ENCODE results near the gene CEACAM16.
A peak's percentile ranks its signal among the peaks of the same experiment; 100 is the strongest.
"Not testable (repeated sequence)": the region's sequence is repeated elsewhere in the genome, so short reads cannot be mapped to it uniquely, and the experiment has no call there.

CEACAM16 gene

DNA sequence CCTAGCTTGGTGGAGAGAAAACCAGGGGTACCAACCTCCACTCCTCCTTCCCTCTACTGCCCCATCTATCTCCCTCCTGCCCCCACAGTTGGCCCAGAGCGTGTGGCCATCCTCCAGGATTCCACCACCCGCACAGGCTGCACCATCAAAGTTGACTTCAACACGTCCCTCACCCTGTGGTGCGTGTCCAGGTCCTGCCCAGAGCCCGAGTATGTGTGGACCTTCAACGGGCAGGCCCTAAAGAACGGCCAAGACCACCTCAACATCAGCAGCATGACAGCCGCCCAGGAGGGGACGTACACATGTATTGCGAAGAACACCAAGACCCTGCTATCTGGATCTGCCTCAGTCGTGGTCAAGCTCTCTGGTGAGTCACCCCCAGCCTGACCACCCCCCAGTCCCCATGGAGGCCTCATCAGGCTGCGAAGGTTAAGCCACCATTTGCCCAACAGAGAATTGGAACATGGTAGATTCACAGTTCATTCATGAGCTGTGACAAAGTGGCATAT lies 6.6 kb downstream of the CEACAM16 start:
- DNase-seq, result no peak

DNA sequence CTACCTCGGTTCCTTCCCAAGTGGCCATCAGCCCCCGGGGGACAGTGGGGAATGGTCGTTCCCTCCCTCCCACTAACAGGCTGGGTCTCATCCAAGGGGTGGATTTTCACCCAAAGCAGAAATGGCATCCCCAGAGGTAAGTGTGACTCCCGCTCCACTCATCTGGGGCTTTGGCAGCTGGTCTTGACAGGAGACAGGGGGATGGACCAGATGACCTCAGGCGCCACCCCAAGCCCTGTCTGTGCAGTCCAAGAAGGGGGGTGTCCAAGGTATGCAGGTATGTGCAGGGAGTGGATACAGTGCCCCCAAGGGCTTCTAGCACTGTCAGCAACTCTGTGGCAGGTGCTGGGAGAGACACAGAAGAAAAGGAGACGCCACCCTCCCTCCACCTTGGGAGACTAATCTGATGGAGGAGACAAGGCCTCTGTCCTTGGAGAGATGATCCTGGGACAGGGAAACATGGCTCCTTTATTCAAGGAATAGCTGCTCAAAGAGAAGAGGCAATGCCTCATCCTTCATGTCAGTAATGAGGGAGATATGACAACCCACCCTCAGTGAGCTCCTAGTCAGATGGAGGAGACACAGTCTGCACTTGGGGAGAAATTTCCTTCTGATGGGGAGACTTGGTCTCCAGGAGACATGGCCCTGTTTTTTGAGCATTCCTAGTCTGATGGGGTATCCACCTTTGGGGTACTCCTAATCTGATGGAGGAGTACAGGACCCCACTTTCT lies 7.7 kb downstream of the CEACAM16 start:
- DNase-seq, result no peak

DNA sequence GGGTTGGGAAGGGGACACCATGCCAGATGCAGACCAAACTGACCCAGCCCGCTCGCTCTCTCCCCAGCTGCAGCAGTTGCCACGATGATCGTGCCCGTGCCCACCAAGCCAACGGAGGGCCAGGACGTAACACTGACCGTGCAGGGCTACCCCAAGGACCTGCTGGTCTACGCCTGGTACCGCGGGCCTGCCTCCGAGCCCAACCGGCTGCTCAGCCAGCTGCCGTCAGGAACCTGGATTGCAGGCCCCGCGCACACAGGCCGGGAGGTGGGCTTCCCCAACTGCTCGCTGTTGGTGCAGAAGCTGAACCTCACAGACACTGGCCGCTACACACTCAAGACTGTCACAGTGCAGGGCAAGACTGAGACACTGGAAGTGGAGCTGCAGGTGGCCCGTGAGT lies 8.8 kb downstream of the CEACAM16 start:
- no peak for DNase-seq

DNA sequence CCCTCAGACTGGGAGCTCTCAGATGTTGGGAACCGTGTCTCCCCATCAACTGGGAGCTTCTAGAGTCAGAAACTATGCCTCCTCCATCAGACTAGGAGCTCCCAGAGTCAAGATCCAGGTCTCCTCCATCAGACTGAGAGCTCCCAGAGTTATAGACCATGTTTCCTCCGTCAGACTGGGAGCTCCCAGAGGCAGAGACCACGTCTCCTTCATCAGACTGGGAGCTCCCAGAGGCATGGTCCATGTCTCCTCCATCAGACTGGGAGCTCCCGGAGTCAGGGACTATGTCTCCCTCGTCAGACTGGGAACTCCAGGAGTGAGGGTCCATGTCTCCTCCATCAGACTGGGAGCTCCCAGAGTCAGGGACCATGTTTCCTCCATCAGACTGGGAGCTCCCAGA lies 10.0 kb downstream of the CEACAM16 start:
- DNase-seq, result no peak

DNA sequence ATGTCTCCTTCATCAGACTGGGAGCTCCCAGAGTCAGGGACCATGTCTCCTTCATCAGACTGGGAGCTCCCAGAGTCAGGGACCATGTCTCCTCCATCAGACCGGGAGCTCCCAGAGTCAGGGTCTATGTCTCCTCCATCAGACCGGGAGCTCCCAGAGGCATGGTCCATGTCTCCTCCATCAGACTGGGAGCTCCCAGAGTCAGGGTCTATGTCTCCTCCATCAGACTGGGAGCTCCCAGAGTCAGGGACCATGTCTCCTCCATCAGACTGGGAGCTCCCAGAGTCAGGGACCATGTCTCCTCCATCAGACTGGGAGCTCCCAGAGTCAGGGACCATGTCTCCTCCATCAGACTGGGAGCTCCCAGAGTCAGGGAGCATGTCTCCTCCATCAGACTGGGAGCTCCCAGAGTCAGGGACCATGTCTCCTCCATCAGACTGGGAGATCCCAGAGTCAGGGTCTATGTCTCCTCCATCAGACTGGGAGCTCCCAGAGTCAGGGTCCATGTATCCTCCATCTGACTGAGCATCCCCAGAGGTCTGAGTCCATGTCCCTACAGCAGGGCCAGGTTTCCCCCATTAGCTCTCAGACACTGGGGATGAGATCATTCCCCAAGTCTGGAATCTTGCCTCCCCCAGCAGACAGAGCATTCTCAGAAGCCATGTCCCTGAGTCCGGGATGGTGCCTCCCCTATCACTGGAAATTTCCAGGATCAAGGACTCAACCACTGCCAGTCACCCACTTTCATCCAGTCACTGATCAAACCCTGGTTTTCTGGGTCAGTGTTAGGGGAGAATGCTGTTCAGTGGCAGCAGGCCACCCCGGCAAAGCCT lies 10.7 kb downstream of the CEACAM16 start:
- DNase-seq, result not testable (repeated sequence)

DNA sequence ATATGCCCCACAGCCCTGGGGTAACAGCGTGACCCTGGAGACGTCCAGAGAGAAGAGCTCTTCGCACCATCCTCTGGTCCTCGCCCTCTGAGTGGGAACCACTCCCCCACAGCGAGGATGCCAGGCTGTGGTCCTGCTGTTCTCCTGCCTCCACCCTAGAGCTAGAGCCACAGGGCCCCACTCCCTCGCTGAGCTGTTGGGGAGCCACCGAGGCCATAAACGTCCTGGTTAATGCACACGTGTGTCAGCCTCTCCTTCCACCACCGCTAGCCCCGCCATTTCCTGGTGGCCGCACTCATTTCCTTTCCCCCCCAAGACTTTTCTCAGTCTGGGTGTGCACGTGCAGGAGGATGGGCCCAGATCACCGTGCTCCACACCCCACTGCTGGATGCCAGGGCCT lies 11.5 kb downstream of the CEACAM16 start:
- DNase-seq, result no peak

DNA sequence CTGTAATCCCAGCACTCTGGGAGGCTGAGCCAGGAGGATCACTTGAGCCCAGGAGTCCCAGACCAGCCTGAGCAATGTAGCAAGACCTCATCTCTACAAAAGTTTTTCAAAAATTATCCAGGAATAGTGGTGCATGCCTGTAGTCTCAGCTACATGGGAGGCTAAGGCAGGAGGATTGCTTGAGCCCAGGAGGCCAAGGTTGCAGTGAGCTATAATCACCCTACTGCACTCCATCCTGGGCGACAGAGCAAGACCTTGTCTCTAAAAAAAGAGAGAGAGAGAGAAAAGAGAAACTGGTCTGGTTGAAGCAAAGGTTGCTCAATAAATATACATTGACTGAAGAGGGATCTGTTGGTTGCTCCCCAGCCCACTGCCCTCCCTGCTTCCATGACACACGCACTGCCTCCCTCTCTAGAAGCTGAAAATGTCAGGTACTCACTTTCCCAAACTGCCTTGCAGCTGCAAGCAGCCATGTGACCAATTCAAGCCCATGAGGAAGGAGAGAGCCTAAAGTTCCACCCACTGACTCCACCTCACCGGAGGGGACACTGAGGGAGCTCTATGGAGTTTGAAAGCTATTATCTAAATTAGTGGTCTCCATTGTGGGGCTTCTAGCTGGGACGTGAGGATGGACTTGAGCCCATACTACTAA lies 14.0 kb downstream of the CEACAM16 start:
- no peak for DNase-seq

DNA sequence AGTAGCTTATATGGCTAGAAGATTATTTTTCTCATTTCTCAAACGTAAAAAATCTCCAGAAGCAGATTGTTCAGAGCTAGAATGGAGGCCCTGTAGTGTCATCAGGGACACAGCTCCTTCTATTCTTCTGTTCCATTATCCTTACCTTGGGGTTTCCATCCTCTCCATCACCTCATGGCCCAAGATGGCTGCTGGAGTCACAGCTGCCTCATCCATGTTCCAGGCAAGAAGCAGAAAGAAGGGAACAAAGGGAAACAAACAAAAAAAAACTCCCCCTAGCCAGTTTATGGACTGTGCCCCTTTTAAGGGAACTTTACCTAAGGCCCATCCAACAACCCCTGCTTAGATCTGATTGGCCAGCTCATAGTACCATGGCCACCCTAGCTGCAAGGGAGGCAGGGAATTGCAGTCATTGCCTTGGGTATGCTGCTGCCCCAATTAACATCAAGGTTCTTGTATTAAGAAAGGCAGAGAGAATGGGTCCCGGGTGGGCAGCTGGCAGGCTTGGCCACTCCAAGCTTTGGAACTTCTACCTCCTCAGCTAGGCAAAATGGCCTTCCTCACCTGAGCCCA lies 15.7 kb downstream of the CEACAM16 start:
- DNase-seq, result no peak

DNA sequence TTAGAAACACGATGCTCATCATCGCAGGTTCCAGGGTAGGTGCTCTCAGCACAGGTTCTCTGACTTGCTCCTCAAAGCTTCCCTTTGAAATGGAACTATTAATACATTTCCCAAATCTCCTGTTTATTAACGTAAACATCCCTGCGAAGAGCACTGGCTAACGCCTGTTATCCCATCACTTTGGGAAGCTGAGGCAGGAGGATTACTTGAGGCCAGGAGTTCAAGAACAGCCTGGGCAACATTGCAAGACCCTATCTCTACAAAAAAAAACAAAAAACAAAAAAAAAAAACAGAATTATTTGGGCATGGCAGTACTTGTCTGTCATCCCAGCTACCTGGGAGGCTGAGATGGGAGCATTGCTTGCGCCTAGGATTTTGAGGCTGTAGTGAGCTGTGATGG lies 18.7 kb downstream of the CEACAM16 start:
- DNase-seq, result no peak

DNA sequence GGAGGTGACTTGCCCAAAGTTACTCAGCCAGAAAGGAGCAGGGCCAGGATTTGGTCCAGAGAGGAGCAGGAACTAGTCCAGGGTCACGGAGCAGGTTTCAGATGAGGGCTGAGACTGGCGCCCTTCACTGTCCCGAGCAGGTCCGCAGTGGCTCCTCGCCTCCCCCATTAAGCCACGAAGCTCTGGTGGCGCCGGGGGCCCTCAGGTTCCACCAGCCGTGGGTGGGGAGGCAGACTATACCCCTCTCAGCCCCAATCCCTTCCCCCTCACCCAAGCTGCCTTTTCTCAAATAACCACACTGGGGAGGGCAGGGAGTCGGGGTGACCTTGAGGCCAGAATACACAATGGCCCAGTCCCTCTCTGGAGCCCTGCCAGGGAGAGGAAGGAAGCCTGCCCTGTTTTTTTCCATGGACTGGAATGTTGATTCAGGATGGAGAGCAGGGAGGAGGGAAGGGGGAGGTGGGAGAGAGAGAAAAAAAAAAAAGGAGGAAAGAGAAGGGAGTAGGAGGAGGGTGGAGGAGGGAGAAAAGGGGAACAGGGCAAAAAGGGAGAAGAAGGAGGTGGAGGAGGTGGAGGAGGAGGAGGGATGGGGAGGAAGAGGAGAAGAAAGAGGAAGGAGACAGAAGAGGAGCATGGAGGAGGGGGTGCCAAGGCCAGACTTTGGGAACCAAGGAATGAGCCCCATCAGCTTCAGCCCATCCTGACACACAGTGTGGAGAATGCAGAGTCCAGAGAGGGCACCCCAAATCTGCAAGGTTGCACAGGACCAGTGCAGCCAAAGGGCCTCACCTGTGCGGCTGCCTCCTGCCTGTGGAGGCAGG lies 19.7 kb downstream of the CEACAM16 start:
- DNase-seq, result no peak

DNA sequence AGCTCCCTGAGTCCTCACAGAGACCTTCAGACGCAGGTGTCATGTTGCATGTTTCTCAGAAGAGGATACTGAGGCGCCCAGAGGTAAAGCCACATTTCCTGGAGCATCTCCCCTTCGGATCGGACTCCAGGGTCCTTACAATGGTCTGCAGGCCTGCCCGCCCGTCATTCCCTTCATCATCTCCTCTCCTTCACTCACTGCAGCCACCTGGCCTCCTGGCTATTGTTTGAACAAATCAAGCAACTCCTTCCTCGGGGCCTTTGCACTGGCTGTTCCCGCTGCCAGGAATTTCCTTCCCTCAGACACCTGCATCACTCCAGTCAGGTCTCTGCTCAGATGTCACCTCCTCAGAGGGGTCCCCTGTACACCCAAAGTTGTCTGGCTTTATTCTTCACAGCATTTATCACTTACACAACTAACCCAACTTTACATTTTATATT lies 20.3 kb downstream of the CEACAM16 start:
- DNase-seq, result no peak

DNA sequence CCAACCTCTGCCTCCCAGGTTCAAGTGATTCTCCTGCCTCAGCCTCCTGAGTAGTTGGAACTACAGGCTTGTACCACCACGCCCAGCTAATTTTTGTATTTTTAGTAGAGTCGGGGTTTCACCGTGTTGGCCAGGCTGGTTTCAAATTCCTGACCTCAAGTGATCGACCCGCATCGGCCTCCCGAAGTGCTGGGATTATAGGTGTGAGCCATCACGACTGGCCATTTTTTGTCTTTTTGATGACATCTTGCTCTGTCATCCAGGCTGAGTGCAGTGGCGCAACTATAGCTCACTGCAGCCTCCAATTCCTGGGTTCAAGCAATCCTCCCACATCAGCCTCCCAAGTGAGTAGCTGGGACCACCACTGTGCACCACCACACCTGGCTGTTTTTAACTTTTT lies 21.4 kb downstream of the CEACAM16 start:
- not testable (repeated sequence) for DNase-seq

DNA sequence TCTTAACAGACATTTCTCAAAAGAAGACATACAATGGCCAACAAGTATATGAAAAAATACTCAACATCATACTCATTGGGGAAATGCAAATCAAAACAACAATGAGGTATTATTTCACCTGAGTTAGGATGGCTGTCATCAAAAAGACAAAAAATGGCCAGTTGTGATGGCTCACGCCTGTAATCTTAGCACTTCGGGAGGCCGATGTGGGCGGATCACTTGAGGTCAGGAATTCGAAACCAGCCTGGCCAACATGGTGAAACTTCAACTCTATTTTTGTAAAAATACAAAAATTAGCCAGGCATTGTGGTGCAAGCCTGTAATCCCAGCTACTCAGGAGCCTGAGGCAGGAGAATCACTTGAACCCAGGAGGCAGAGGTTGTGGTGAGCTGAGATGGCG lies 22.0 kb downstream of the CEACAM16 start:
- DNase-seq, result peak; percentile 64

DNA sequence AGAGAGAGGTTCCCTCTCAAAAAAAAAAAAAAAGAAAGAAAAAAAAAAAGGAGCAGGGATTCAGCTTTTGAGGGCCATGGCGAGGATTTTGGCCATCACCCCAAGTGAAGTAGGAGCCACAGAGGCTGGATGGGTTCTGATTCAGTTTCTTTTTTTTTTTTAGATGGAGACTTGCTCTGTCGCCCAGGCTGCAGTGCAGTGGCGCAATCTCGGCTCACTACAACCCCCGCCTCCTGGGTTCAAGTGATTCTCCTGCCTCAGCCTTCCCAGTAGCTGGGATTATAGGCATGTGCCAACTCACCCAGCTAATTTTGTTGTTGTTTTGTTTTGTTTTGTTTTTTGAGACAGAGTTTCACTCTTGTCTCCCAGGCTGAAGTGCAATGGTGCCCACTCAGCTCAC lies 22.4 kb downstream of the CEACAM16 start:
- peak; percentile 22 for DNase-seq

DNA sequence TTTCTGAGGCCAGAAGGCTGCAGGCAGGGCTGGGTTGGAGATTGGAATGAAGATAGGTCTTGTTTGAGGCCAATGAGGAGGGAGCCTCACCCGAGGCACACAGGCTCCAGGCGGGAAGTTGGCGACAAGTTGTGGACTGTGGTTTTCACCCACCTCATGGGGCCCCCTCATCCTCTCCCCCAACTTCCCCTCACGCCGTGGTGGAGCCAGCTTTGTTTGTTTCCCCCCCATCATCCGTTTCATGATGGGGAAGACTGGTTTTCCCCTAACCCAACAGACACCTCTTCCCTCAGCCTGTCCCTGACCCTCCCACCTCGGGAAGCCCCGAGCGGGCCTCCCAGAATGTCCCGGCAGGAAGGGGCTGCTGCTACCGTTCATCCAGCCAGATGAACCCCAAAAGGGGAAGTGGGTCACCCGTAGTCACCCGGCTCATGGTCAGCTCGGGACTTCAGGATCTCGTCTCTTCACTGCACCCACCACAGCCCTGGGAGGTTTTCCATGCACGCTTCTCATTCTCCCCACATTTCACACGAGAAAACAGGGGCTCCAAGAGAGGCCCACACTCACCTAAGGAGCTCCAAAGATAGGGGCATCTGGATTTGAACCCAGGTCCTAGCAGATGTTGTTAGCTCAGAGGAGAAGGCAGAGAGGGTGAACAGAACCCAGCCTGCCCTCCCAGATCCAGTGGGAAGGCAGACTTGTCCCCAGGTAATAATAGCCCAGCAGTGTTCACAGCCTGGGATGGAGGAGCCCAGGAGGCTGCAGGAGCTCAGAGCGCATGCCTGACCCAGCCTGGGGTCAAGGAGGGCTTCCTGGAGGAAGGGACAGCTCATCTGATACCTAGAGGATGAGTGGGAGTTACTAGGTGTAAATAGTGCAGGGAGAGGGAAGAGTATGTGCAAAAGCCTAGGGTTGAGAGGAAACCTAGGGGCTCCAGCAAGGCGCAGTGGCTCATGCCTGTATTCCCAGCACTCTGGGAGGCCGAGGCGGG lies 23.5 kb downstream of the CEACAM16 start:
- peak; percentile 89 for DNase-seq

DNA sequence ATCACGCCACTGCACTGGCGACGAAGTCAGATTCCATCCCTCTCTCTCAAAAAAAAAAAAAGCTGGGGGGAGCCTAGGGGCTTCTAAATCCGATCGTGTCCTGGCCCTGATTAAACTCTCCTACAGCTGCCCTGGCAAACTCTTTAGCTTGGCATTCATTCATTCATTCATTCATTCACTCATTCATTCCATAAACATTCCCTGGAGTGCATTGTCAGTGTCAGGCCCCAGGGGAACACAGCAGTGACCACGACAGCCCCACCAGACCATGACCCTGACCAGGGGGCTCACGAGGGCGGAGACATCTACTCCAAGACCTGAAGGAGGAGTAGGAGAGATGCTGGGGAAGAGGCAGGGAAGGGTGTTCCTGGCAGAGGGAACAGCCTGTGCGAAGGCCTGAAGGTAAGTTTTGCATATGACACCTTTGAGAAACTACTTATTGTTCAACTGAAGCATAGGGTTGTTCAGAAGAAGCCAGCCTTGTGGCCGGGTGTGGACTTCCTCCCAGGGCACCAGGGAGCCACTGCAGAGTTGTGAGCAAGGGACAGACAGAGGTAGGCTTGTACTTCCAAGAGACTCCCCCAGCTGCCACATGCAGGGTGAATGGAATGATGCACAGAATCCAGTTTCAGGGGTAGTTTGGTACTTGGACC lies 24.5 kb downstream of the CEACAM16 start:
- peak; percentile 54 for DNase-seq

DNA sequence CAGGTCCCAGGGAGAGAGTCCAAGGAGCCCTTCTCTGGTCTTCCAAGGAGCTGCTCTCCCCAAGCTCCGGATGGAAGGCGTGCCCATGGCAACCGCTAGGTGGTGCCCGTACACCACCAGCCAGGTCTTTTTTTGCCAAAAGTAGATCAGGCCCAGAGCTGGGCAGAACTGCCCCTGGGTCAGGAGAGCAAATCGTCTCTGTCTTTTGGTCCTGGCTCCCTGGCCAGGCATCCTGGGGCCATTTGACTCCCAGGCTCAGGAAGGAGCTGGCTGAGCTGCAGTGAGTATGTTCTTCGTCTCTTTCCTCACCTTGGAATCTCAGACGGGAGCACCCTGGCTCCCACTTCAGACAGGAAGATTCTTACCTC lies 25.0 kb downstream of the CEACAM16 start:
- peak; percentile 79 for DNase-seq

DNA sequence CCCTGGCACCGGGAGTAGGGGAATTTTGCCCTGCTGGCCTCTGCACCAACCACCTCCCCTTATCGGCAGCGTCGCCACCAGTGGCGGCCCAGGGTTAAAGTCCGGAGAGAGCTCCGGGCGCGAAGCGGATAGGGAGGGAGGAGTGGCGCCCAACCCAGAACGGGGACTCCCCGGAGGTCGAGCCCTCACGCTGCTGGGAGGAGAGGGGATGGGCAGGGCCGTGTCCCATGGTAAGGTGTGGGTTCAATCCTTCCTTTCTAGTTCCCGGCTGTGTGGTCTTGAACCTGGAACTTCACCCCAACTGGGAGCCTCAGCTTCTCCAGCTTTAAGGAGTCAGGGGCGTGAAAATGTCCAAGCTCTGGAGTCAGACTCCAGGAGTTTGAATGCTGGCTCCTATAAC lies 26.3 kb downstream of the CEACAM16 start:
- no peak for DNase-seq

DNA sequence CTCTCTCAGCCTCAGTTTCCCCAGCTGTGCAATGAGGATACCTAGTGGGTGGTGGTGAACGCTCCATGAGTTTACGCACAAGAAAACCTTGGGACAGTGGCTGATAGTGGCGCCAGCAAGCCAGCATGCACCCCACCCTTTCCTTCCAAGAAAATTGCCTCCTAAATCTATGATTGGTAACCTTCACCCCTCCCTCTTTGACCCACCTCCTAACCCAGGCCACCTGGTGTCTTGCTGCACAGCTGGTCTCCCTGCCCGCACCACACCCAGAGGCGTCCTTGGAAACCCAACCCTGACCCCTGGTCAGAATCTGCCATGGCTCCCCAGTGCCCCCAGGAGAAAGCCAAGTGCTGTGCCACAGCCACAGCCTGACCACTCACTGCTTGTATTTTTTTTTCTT lies 26.7 kb downstream of the CEACAM16 start:
- DNase-seq, result no peak

DNA sequence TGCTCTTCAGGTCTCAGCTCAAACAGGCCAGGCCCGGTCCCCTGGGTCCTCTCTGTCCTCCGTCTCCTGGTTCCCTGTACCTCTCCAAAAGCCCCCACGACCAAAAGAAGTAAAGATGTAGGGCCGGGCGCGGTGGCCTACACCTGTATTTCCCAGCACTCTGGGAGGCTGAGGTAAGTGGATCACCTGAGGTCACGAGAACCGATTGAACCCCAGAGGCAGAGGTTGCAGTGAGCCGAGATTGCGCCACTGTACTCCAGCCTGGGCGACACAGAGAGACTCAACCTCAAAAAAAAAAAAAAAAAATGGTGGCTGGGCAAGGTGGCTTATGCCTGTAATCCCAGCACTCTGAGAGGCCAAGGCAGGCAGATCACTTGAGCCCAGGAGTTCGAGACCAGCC lies 27.5 kb downstream of the CEACAM16 start:
- DNase-seq, result no peak

DNA sequence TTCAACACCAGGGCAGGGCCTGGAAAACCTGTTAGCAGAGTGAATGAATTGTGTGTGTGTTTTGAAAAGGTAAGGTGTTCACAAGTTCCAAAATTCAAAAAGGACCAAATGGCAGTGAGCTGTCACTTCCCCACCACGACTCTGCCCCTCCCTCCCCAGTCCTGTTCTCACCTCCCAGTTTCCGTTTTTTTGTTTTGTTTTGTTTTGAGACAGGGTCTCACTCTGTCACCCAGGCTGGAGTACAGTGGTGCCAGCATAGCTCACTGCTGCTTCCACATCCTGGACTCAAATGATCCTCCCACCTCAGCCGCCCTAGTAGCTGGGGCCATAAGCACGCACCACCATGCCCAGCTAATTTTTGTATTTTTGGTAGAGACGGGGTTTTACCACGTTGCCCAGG lies 29.2 kb downstream of the CEACAM16 start:
- DNase-seq, result no peak
